ENCODE measurements around the gene TSPAN17.

Gene TSPAN17

GRCh38 chr5:176692326-176692725, 45.0 kb downstream of the TSPAN17 start:
- TF ChIP-seq ZFX (IDR thresholded peaks at IDR 0.05; ENCODE audit: borderline replicate concordance) = no peak
- TF ChIP-seq, protein P1, sequence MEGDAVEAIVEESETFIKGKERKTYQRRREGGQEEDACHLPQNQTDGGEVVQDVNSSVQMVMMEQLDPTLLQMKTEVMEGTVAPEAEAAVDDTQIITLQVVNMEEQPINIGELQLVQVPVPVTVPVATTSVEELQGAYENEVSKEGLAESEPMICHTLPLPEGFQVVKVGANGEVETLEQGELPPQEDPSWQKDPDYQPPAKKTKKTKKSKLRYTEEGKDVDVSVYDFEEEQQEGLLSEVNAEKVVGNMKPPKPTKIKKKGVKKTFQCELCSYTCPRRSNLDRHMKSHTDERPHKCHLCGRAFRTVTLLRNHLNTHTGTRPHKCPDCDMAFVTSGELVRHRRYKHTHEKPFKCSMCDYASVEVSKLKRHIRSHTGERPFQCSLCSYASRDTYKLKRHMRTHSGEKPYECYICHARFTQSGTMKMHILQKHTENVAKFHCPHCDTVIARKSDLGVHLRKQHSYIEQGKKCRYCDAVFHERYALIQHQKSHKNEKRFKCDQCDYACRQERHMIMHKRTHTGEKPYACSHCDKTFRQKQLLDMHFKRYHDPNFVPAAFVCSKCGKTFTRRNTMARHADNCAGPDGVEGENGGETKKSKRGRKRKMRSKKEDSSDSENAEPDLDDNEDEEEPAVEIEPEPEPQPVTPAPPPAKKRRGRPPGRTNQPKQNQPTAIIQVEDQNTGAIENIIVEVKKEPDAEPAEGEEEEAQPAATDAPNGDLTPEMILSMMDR (IDR thresholded peaks at IDR 0.05) = no peak
- H3K27ac ChIP-seq = no peak overlapping the region

DNA sequence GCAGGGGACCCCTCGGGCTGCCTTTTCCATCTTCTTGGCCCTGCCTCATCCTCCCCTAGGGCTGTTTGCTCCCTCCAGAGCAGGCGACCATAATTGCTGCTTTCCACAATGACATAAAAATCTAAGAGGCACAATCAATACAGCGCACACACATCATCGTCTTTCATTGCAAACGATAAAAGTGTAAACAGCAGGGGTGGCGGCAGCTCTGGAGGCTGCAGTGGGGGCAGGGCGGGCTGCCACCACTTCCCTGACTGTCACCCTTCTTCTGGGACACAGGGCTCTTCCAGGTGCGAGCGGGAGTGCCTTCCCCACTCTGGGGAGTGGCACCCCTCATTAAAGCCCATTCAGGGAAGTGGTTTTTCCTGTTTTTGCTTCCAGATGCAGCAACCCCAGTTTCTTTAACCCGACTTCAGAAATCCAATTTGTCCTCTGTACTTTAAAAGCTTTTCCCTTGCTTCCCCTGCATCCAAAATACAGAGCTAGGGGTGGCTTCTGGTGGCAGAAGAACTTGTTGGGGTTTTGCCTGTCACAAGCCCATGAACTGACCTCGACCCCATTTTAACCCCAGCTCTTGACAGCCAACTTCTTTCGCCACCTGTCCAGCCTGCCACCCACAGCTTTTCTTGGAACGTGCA, 45.7 kb downstream of the TSPAN17 start:
- TF ChIP-seq ZFX (IDR thresholded peaks at IDR 0.05; ENCODE audit: borderline replicate concordance) = no peak
- TF ChIP-seq, protein P1 (IDR thresholded peaks at IDR 0.05) = no peak
- H3K27ac ChIP-seq = no peak overlapping the region

- TF ChIP-seq ZFX (IDR thresholded peaks at IDR 0.05; ENCODE audit: borderline replicate concordance) = no peak
- no peak overlapping the region for H3K27ac ChIP-seq
These were observed 46.2 kb downstream of the TSPAN17 start for GRCh38 chr5:176693477-176693851.

DNA sequence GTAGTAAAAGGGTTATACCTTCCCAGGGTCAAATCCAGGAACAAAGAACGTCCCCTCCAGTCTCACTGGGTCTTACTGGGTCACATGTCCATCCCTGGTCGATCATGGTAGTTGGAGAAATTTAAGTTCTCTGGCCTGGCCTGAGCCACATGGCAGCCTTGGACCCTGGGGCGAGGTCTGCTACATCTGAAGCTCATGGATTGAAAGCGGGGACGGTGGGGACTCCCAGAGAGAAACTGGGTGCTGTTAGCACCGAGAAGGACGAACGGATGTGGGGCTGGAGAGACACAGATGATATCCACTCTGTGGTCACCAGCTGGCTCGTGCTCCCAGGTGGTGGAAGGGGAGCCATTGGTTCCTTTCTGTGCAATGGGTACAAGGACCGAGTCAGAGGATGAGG, 46.9 kb downstream of the TSPAN17 start:
- no peak for TF ChIP-seq ZFX (IDR thresholded peaks at IDR 0.05; ENCODE audit: borderline replicate concordance)
- TF ChIP-seq, protein P1 (IDR thresholded peaks at IDR 0.05) = no peak

GRCh38 chr5:176694631-176695030, 47.3 kb downstream of the TSPAN17 start:
- no peak overlapping the region for H3K27ac ChIP-seq
- no peak for TF ChIP-seq ZFX (IDR thresholded peaks at IDR 0.05; ENCODE audit: borderline replicate concordance)
- TF ChIP-seq, protein P1 (IDR thresholded peaks at IDR 0.05) = no peak

More for the DNA sequence above, 46.9 kb downstream of the TSPAN17 start:
- H3K27ac ChIP-seq = no peak overlapping the region

- no peak overlapping the region for H3K27ac ChIP-seq
- TF ChIP-seq, protein P1 (IDR thresholded peaks at IDR 0.05) = no peak
- no peak for TF ChIP-seq ZFX (IDR thresholded peaks at IDR 0.05; ENCODE audit: borderline replicate concordance)
These were observed 47.8 kb downstream of the TSPAN17 start for GRCh38 chr5:176695073-176695472.

GRCh38 chr5:176697267-176697933, 50.1 kb downstream of the TSPAN17 start:
- TF ChIP-seq, protein P1 (IDR thresholded peaks at IDR 0.05) = no peak
- TF ChIP-seq ZFX (IDR thresholded peaks at IDR 0.05; ENCODE audit: borderline replicate concordance) = no peak
- no peak overlapping the region for H3K27ac ChIP-seq
